Brain microvascular endothelial cell (primary cell): ENCODE measurements around the gene FDXACB1.
A peak's percentile ranks its signal among the peaks of the same experiment; 100 is the strongest.
"Not testable (repeated sequence)": the region's sequence is repeated elsewhere in the genome, so short reads cannot be mapped to it uniquely, and the experiment has no call there.

Source experiments
- DNase-seq: peaks from one replicate; pipeline ENCODE4 v3.0.0-alpha.2; 2020
- H3K27ac ChIP-seq: fragments of 250-450 bp; sonication (Bioruptor Pico); 2 replicates; pipeline ENCODE4 v1.5.1; 2020; ENCODE audit warnings: mild to moderate bottlenecking, moderate library complexity
- H3K27me3 ChIP-seq: fragments of 250-450 bp; sonication (Bioruptor Pico); replicated peaks from 2 replicates; pipeline ENCODE4 v1.5.1; 2020; ENCODE audit warnings: mild to moderate bottlenecking
- H3K36me3 ChIP-seq: fragments of 250-450 bp; sonication (Bioruptor Pico); replicated peaks from 2 replicates; pipeline ENCODE4 v1.5.1; 2020; ENCODE audit warnings: mild to moderate bottlenecking
- H3K4me3 ChIP-seq: 2 replicates; pipeline ENCODE4 v1.5.1; 2011; ENCODE audit warnings: low read depth, mild to moderate bottlenecking, control low read depth, low read length, moderate library complexity
- in situ Hi-C: cut with HindIII; loops from 2 replicates; pipeline ENCODE4 v1.10.0; 2017; ENCODE audit warnings: low sequenced_read_pairs, low pct_ligation_motif_present
- TF ChIP-seq, protein P1 (sequence below): IDR thresholded peaks from 2 replicates; pipeline ENCODE4 v1.5.1; 2011; ENCODE audit warnings: low read depth, mild to moderate bottlenecking, moderate library complexity, low read length, control low read depth, inconsistent platforms; ENCODE audit errors: missing control alignments

The FDXACB1 gene

DNA sequence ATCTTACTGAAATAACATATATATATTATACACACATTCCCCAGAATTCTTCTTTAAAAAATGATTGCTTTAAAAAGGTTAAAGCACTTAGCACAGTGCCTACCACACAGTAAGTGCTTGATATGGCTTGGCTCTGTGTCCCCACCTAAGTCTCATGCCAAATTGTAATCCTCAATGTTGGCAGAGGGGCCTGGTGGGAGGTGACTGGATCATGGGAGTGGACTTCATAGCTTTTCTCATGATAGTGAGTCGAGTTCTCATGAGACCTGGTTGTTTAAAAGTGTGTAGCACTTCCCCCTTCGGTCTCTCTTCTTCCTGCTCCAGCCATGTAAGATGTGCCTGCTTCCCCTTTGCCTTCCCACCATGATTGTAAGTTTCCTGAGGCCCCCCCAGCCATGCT lies 26.4 kb upstream of the FDXACB1 start:
- no peak overlapping the region for H3K27ac ChIP-seq
- H3K27me3 ChIP-seq = no peaks in the 10 kb centered on the region
- DNase-seq = peak; percentile 5
- no peaks in the 10 kb centered on the region for H3K36me3 ChIP-seq
- H3K4me3 ChIP-seq = no peak overlapping the region
- TF ChIP-seq, protein P1, sequence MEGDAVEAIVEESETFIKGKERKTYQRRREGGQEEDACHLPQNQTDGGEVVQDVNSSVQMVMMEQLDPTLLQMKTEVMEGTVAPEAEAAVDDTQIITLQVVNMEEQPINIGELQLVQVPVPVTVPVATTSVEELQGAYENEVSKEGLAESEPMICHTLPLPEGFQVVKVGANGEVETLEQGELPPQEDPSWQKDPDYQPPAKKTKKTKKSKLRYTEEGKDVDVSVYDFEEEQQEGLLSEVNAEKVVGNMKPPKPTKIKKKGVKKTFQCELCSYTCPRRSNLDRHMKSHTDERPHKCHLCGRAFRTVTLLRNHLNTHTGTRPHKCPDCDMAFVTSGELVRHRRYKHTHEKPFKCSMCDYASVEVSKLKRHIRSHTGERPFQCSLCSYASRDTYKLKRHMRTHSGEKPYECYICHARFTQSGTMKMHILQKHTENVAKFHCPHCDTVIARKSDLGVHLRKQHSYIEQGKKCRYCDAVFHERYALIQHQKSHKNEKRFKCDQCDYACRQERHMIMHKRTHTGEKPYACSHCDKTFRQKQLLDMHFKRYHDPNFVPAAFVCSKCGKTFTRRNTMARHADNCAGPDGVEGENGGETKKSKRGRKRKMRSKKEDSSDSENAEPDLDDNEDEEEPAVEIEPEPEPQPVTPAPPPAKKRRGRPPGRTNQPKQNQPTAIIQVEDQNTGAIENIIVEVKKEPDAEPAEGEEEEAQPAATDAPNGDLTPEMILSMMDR = no peak
- in situ Hi-C loops = no loop called here

DNA sequence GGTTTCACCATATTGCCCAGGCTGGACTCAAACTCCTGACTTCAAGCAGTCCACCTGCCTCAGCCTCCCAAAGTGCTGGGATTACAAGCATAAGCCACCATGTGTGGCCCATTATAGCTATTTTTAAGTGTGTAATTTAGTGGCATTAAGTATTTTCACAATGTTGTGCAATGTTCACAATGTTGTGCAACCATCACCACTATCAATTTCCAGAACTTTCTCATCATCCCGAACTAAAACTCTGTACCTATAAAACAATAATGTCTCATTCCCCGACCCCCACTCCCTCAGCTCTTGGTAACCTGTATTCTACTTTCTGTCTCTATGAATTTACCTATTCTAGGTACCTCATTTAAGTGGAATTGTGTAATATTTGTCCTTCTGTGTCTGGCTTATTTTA lies 7.9 kb upstream of the FDXACB1 start:
- Histone ChIP-seq H3K27ac (no peak overlapping the region), H3K36me3 (no peaks in the 10 kb centered on the region), H3K4me3 (no peak overlapping the region), H3K27me3 (no peaks in the 10 kb centered on the region)
- TF ChIP-seq, protein P1 = no peak
- in situ Hi-C loops = no loop called here
- DNase-seq = no peak

- no peak overlapping the region for H3K4me3 ChIP-seq
- TF ChIP-seq, protein P1 = no peak
- no peak overlapping the region for H3K27ac ChIP-seq
- H3K27me3 ChIP-seq = no peaks in the 10 kb centered on the region
- no peak for DNase-seq
- in situ Hi-C loops = no loop called here
- no peaks in the 10 kb centered on the region for H3K36me3 ChIP-seq
Measured at GRCh38 chr11:111886032-111886431, 7.1 kb upstream of the FDXACB1 start.

GRCh38 chr11:111885053-111885452 lies 6.1 kb upstream of the FDXACB1 start:
- H3K4me3 ChIP-seq, H3K36me3 ChIP-seq, H3K27me3 ChIP-seq, DNase-seq, in situ Hi-C loops, H3K27ac ChIP-seq: not testable (repeated sequence)

GRCh38 chr11:111882202-111882601 lies 3.2 kb upstream of the FDXACB1 start:
- Histone ChIP-seq H3K27ac (no peak overlapping the region), H3K36me3 (no peaks in the 10 kb centered on the region), H3K27me3 (no peaks in the 10 kb centered on the region), H3K4me3 (no peak overlapping the region)
- in situ Hi-C loops = no loop called here
- no peak for DNase-seq
- TF ChIP-seq, protein P1 = no peak

DNA sequence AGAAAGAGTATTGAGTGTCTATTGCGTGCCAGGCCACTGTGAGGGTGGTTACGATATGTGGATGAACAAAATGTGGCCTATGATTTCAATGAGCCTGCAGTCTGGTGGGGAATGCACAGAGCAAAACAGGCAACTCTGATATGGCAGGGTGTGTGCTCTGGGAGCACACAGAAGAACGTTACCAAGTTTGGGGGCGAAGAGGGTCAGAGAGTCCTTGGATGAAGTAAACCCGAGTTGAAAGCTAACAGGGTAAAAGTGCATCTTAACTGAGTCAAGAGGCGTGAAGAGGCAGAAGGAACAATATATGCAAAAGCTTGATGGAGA lies 634 bp upstream of the FDXACB1 start:
- Histone ChIP-seq H3K27ac (peak overlapping the region; percentile 96), H3K4me3 (peak overlapping the region; percentile 89), H3K27me3 (no peaks in the 10 kb centered on the region), H3K36me3 (peaks cover 2% of the 10 kb centered on the region)
- TF ChIP-seq, protein P1 = no peak
- no peak for DNase-seq
- in situ Hi-C loops = no loop called here
